Loucy (cell line): ENCODE results near the gene CXCR1.

ENCODE experiments used
- CTCF ChIP-seq: fragments of 200-600 bp; sonication (generic); conservative IDR thresholded peaks from 2 replicates; pipeline ENCODE4 v1.5.1; 2014; ENCODE audit warnings: mild to moderate bottlenecking, antibody characterized with exemption, low read length
- EZH2phosphoT487 ChIP-seq: fragments of 200-600 bp; IDR thresholded peaks from 2 replicates; pipeline ENCODE4 v1.6.1; 2018; ENCODE audit warnings: antibody characterized with exemption, mild to moderate bottlenecking, moderate library complexity, borderline replicate concordance

- TF ChIP-seq CTCF (no peak), EZH2phosphoT487 (no peak)
Observed at GRCh38 chr2:218193701-218194100, 26.9 kb upstream of the CXCR1 start.
